Stimulated activated CD8-positive, alpha-beta memory T cell treated with anti-CD3 and anti-CD28 coated beads, Interleukin-12 subunit alpha, Interleukin-12 subunit beta, amount 100 ng/mL, for 24 hours (primary cell): ENCODE results near the gene BBS1.
"Not testable (repeated sequence)": the region's sequence is repeated elsewhere in the genome, so short reads cannot be mapped to it uniquely, and the experiment has no call there.

Experiments used
- DNase-seq: peaks from one replicate; pipeline ENCODE4 v3.0.0-alpha.2; 2020; ENCODE audit errors: extremely low read depth

BBS1 gene

GRCh38 chr11:66510271-66510989 lies at the start of gene BBS1:
Gene BBS1, plus strand, starts transcription at chr11:66510635. Its CDS starts 25 bp downstream, at chr11:66510660.
- DNase-seq: peak; percentile 55

- no peak for DNase-seq
These were observed 48.4 kb upstream of the BBS1 start for GRCh38 chr11:66462010-66462409.

GRCh38 chr11:66462911-66463310 lies 47.5 kb upstream of the BBS1 start:
- no peak for DNase-seq

- not testable (repeated sequence) for DNase-seq
These were observed 46.3 kb upstream of the BBS1 start for GRCh38 chr11:66464116-66464515.

GRCh38 chr11:66464916-66465315 lies 45.5 kb upstream of the BBS1 start:
- no peak for DNase-seq

- DNase-seq: no peak
These were observed 44.8 kb upstream of the BBS1 start for GRCh38 chr11:66465373-66466224.

- peak; percentile 77 for DNase-seq
These were observed 44.0 kb upstream of the BBS1 start, which contains the start of gene PELI3 for GRCh38 chr11:66466225-66467033. Gene PELI3, plus strand, starts transcription at chr11:66466905. Its CDS starts 1,224 bp downstream, at chr11:66468129.

- no peak for DNase-seq
These were observed 43.3 kb upstream of the BBS1 start for GRCh38 chr11:66467034-66467659.

- no peak for DNase-seq
These were observed 42.7 kb upstream of the BBS1 start for GRCh38 chr11:66467756-66468155.

- no peak for DNase-seq
These were observed 41.7 kb upstream of the BBS1 start for GRCh38 chr11:66468691-66469090.

- no peak for DNase-seq
These were observed 41.0 kb upstream of the BBS1 start for GRCh38 chr11:66469441-66469840.

GRCh38 chr11:66470015-66470414 lies 40.4 kb upstream of the BBS1 start:
- no peak for DNase-seq

GRCh38 chr11:66471142-66471541 lies 39.3 kb upstream of the BBS1 start:
- DNase-seq: no peak

GRCh38 chr11:66472054-66472453 lies 38.4 kb upstream of the BBS1 start:
- DNase-seq: no peak

GRCh38 chr11:66473167-66473566 lies 37.3 kb upstream of the BBS1 start:
- no peak for DNase-seq

GRCh38 chr11:66473608-66474515 lies 36.6 kb upstream of the BBS1 start:
- DNase-seq: no peak

- no peak for DNase-seq
These were observed 34.9 kb upstream of the BBS1 start for GRCh38 chr11:66475349-66476172.

- DNase-seq: no peak
These were observed 34.1 kb upstream of the BBS1 start for GRCh38 chr11:66476173-66476840.

- no peak for DNase-seq
These were observed 33.6 kb upstream of the BBS1 start for GRCh38 chr11:66476841-66477251.
